ENCODE data around the gene FAM229A.

DNA sequence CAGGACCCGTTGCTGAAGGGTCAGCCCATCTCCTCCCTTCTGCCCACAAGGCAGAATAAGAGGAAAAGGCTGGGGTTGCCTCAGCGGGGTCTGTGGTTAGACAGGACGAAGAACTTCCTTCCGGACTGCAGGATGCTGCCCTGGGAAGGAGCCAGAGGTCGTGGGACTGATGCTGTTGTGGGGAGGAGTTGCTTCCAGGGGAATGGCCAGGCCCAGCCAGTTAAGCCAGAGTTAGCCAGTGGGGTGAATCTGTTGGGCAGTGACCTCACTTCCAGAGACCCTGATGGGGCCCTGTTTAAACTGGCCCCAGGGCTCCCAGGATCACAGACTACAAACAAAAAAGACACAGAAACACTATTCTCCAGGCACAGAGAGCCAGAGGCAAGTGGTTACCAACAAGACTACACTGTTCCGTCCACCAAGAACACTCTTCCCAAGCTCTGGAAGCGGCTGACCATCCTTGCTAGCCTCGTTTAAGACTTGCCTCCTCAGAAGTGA lies 13.0 kb downstream of the FAM229A start:
- TF ChIP-seq, protein P1, sequence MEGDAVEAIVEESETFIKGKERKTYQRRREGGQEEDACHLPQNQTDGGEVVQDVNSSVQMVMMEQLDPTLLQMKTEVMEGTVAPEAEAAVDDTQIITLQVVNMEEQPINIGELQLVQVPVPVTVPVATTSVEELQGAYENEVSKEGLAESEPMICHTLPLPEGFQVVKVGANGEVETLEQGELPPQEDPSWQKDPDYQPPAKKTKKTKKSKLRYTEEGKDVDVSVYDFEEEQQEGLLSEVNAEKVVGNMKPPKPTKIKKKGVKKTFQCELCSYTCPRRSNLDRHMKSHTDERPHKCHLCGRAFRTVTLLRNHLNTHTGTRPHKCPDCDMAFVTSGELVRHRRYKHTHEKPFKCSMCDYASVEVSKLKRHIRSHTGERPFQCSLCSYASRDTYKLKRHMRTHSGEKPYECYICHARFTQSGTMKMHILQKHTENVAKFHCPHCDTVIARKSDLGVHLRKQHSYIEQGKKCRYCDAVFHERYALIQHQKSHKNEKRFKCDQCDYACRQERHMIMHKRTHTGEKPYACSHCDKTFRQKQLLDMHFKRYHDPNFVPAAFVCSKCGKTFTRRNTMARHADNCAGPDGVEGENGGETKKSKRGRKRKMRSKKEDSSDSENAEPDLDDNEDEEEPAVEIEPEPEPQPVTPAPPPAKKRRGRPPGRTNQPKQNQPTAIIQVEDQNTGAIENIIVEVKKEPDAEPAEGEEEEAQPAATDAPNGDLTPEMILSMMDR (IDR thresholded peaks at IDR 0.05) = no peak
- no peak for TF ChIP-seq POLR2A (IDR thresholded peaks at IDR 0.05)
- no peak for TF ChIP-seq POLR2AphosphoS5 (IDR thresholded peaks at IDR 0.05; ENCODE audit: insufficient read depth in 1 of 2, low read depth in 1 of 2)
